Peyer's patch (tissue), 4 donors: ENCODE results near the gene RAMP2.

Source experiments
- CTCF ChIP-seq, 6 experiments: fragments of 450-650 bp in 4 of 6; fragments of 200-600 bp in 2 of 6; sonication (generic) in 1 of 6; IDR thresholded peaks; one replicate each; pipeline ENCODE4 v1.5.1; 2017 to 2019; ENCODE audit warnings: antibody characterized with exemption in 6 of 6, mild to moderate bottlenecking in 3 of 6, moderate library complexity in 1 of 6
- POLR2A ChIP-seq, 2 donors: fragments of 450-650 bp; IDR thresholded peaks; one replicate each; pipeline ENCODE4 v1.5.1; 2017; ENCODE audit warnings: antibody characterized with exemption in 2 of 2, mild to moderate bottlenecking in 2 of 2, moderate library complexity in 2 of 2

GRCh38 chr17:42744806-42745617 is 16.0 kb upstream of the RAMP2 start, which contains the start of gene EZH1:
- TF ChIP-seq CTCF (IDR thresholded peaks at IDR 0.05) (peak in 3 of 6 experiments; percentile 31 to 37 (median 32)), POLR2A (IDR thresholded peaks at IDR 0.05) (peak; percentile 48 to 74)
